Skeletal muscle tissue (tissue), 4 donors: ENCODE data around the gene CAPN14. TPM values are rescaled to one million over a fixed set of nuclear protein-coding genes. Genes with fewer than 3 reads are reported as not detected.

Source experiments
- H3K27ac ChIP-seq: one replicate; pipeline ENCODE4 v1.7.0; 2013; ENCODE audit warnings: mild to moderate bottlenecking, low read depth, low read length, inconsistent platforms
- H3K27me3 ChIP-seq, 3 donors: one replicate each; pipeline ENCODE4 v1.7.0; 2013; ENCODE audit warnings: low read length in 3 of 3; ENCODE audit not compliant: control insufficient read depth in 3 of 3, insufficient read depth in 3 of 3
- H3K36me3 ChIP-seq, 3 donors: one replicate each; pipeline ENCODE4 v1.7.0; 2013; ENCODE audit warnings: low read length in 3 of 3; ENCODE audit not compliant: control insufficient read depth in 3 of 3, insufficient read depth in 3 of 3
- H3K4me1 ChIP-seq, 3 donors: one replicate each; pipeline ENCODE4 v1.7.0; 2013; ENCODE audit warnings: low read length in 3 of 3, mild to moderate bottlenecking in 3 of 3; ENCODE audit not compliant: control insufficient read depth in 3 of 3, insufficient read depth in 3 of 3
- H3K4me3 ChIP-seq, 3 donors: one replicate each; pipeline ENCODE4 v1.7.0; 2013; ENCODE audit warnings: low read length in 3 of 3
- H3K9ac ChIP-seq, 3 donors: one replicate each; pipeline ENCODE4 v1.7.0; 2013; ENCODE audit warnings: low read length in 3 of 3, mild to moderate bottlenecking in 3 of 3, moderate library complexity in 2 of 3, low read depth in 1 of 3
- H3K9me3 ChIP-seq, 3 donors: one replicate each; pipeline ENCODE4 v1.7.0; 2013; ENCODE audit warnings: low read length in 3 of 3; ENCODE audit not compliant: control insufficient read depth in 3 of 3
- total RNA-seq: library from RNA; depleted of rRNA; stranded (reverse); fragments of >200 nt; gene quantifications from one replicate; pipeline ENCODE4 v1.2.3, GENCODE V29; 2014
- donor health status: Osteomylitis.

Gene CAPN14
- total RNA-seq, 1 donor from 2014 or later = not detected

- Histone ChIP-seq H3K27ac (no peak overlapping the region), H3K9ac (no peak overlapping the region), H3K9me3 (no peaks in the 10 kb centered on the region)
Observed at GRCh38 chr2:31212659-31213600, 4.4 kb downstream of the CAPN14 start.

GRCh38 chr2:31208240-31208639, 9.1 kb downstream of the CAPN14 start:
- Histone ChIP-seq H3K27me3 (peaks cover 0 to 7% (median 4%) of the 10 kb centered on the region in 3 donors), H3K36me3 (no peaks in the 10 kb centered on the region), H3K4me1 (no peaks in the 10 kb centered on the region), H3K9ac (no peak overlapping the region), H3K9me3 (no peaks in the 10 kb centered on the region), H3K27ac (no peak overlapping the region), H3K4me3 (no peak overlapping the region)

More at GRCh38 chr2:31212659-31213600, 4.4 kb downstream of the CAPN14 start:
- no peaks in the 10 kb centered on the region for H3K36me3 ChIP-seq
- no peak overlapping the region for H3K4me3 ChIP-seq
- H3K27me3 ChIP-seq = no peaks in the 10 kb centered on the region
- no peaks in the 10 kb centered on the region for H3K4me1 ChIP-seq

GRCh38 chr2:31207790-31208189, 9.5 kb downstream of the CAPN14 start:
- no peak overlapping the region for H3K27ac ChIP-seq
- H3K27me3 ChIP-seq = peaks cover 0 to 7% (median 4%) of the 10 kb centered on the region in 3 donors
- no peaks in the 10 kb centered on the region for H3K9me3 ChIP-seq
- no peaks in the 10 kb centered on the region for H3K36me3 ChIP-seq
- H3K4me3 ChIP-seq = no peak overlapping the region
- H3K9ac ChIP-seq = no peak overlapping the region
- no peaks in the 10 kb centered on the region for H3K4me1 ChIP-seq

GRCh38 chr2:31205613-31206012, 11.7 kb downstream of the CAPN14 start:
- no peak overlapping the region for H3K9ac ChIP-seq
- no peak overlapping the region for H3K27ac ChIP-seq
- H3K4me3 ChIP-seq = no peak overlapping the region
- H3K4me1 ChIP-seq = no peaks in the 10 kb centered on the region
- H3K27me3 ChIP-seq = peaks cover 0 to 7% (median 4%) of the 10 kb centered on the region in 3 donors
- H3K36me3 ChIP-seq = no peaks in the 10 kb centered on the region
- H3K9me3 ChIP-seq = no peaks in the 10 kb centered on the region

- Histone ChIP-seq H3K9ac (no peak overlapping the region), H3K9me3 (no peaks in the 10 kb centered on the region), H3K27me3 (peaks cover 0 to 7% (median 4%) of the 10 kb centered on the region in 3 donors), H3K36me3 (no peaks in the 10 kb centered on the region), H3K4me1 (no peaks in the 10 kb centered on the region), H3K4me3 (no peak overlapping the region), H3K27ac (no peak overlapping the region)
Observed at GRCh38 chr2:31205186-31205585, 12.1 kb downstream of the CAPN14 start.

- Histone ChIP-seq H3K9me3 (no peaks in the 10 kb centered on the region), H3K9ac (no peak overlapping the region), H3K4me1 (no peaks in the 10 kb centered on the region), H3K4me3 (no peak overlapping the region), H3K36me3 (no peaks in the 10 kb centered on the region), H3K27me3 (peaks cover 0 to 7% (median 4%) of the 10 kb centered on the region in 3 donors), H3K27ac (no peak overlapping the region)
Observed at GRCh38 chr2:31204783-31205182, 12.5 kb downstream of the CAPN14 start.

GRCh38 chr2:31203916-31204315, 13.4 kb downstream of the CAPN14 start:
- no peaks in the 10 kb centered on the region for H3K4me1 ChIP-seq
- peaks cover 0 to 7% (median 4%) of the 10 kb centered on the region in 3 donors for H3K27me3 ChIP-seq
- no peak overlapping the region for H3K27ac ChIP-seq
- no peak overlapping the region for H3K4me3 ChIP-seq
- H3K9ac ChIP-seq = no peak overlapping the region
- no peaks in the 10 kb centered on the region for H3K36me3 ChIP-seq
- H3K9me3 ChIP-seq = no peaks in the 10 kb centered on the region

GRCh38 chr2:31202833-31203232, 14.5 kb downstream of the CAPN14 start:
- no peaks in the 10 kb centered on the region for H3K9me3 ChIP-seq
- no peak overlapping the region for H3K9ac ChIP-seq
- no peaks in the 10 kb centered on the region for H3K36me3 ChIP-seq
- peaks cover 0 to 7% (median 4%) of the 10 kb centered on the region in 3 donors for H3K27me3 ChIP-seq
- no peaks in the 10 kb centered on the region for H3K4me1 ChIP-seq
- no peak overlapping the region for H3K27ac ChIP-seq
- no peak overlapping the region for H3K4me3 ChIP-seq

GRCh38 chr2:31202041-31202440, 15.3 kb downstream of the CAPN14 start:
- no peaks in the 10 kb centered on the region for H3K4me1 ChIP-seq
- no peak overlapping the region for H3K4me3 ChIP-seq
- peaks cover 0 to 7% (median 4%) of the 10 kb centered on the region in 3 donors for H3K27me3 ChIP-seq
- no peak overlapping the region for H3K27ac ChIP-seq
- no peaks in the 10 kb centered on the region for H3K9me3 ChIP-seq
- no peak overlapping the region for H3K9ac ChIP-seq
- H3K36me3 ChIP-seq = no peaks in the 10 kb centered on the region

GRCh38 chr2:31200972-31201371, 16.3 kb downstream of the CAPN14 start:
- no peaks in the 10 kb centered on the region for H3K36me3 ChIP-seq
- H3K27me3 ChIP-seq = peaks cover 0 to 7% (median 4%) of the 10 kb centered on the region in 3 donors
- no peak overlapping the region for H3K9ac ChIP-seq
- H3K4me1 ChIP-seq = no peaks in the 10 kb centered on the region
- no peaks in the 10 kb centered on the region for H3K9me3 ChIP-seq
- H3K4me3 ChIP-seq = no peak overlapping the region
- no peak overlapping the region for H3K27ac ChIP-seq
